HG03469 (cell line): Measurements from ENCODE around the gene CYP2D6.
"Not testable (repeated sequence)": the region's sequence is repeated elsewhere in the genome, so short reads cannot be mapped to it uniquely, and the experiment has no call there.

Source experiments
- ATAC-seq: cut with Tn5 transposase; IDR thresholded peaks from one replicate; pipeline ENCODE4 v1.9.1; 2021; ENCODE audit warnings: mild to moderate bottlenecking, moderate library complexity, moderate number of reproducible peaks; ENCODE audit not compliant: unreplicated experiment

The CYP2D6 gene

DNA sequence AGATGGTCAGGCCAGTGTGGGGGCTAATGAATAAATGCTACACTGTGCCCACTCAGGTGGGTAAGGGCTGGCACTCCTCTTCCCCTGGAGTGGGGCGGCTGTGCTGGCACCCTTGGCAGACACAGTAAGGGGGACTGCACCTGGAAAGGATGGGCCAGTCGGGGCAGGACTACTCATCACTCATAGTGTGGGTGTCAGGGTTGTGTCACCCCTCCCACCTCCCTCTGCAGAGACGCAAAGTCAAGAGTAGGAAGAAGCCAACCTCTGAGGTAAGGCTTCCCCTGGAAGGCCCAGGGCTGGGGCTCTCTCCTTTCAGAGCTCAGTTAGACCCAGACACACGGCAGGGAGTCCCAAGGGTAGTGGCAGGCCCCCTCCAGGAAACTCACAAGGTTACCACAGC, 5.1 kb upstream of the CYP2D6 start:
- ATAC-seq = not testable (repeated sequence)

DNA sequence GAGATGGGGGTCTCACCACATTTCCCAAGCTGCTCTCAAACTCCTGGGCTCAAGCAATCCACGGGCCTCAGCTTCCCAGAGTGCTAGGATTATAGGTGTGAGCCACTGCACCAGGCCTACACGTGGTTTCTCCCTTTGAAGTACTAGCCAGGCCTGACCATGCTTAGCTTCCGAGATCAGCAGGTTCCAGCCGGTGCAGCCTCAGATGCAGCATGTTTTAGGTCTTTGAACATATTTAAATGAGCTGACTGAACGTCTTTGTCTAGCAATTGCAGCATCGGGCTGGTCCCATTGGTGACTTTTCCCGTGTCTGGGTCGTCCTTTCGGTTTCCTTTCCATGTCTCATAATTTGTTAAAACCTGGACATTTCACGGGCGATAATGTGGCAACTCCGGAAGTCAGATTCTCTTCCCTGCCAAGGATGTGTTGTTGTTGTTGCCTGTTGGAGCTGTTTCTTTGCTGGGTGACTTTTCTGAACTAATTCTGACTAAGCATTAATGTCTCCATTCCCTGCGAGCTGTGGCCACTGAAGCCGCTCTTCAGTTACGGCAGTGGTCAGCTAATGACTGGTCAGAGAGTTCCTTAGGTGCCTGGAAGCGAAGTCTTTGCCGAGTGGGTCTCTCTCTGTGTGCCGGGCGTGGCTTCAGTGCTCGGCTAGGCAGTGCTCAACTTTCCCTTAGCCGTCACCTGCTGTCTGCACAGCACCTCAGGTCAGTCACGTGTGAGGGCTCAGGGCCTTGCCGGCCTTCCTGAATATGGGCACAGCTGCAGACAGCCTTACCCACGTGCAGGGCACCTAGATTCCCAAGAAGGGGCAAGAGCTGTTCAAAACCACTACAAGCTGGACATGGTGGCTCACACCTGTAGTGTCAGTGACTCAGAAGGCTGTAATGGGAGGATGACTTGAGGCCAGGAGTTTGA, 3.8 kb upstream of the CYP2D6 start:
- ATAC-seq = no peak

DNA sequence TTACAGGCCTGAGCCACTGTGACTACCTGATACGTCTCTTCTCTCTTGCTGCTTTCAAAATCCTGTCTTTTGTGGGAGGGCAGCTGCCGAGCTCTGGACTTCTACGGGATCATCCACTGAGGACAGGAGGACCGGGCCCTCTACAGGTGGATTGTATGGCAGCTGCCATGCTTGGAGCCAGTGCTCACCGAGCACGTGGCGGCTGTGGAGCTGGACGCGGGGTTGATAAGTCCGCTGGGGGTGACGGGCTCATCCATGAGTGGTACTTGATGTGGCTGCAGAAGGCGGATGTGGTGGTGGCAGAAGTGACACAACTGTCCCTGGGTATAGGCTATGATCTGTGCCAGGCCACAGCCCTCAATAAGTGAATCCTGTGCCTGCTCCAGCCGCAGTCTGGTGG, 1.8 kb upstream of the CYP2D6 start:
- no peak for ATAC-seq

DNA sequence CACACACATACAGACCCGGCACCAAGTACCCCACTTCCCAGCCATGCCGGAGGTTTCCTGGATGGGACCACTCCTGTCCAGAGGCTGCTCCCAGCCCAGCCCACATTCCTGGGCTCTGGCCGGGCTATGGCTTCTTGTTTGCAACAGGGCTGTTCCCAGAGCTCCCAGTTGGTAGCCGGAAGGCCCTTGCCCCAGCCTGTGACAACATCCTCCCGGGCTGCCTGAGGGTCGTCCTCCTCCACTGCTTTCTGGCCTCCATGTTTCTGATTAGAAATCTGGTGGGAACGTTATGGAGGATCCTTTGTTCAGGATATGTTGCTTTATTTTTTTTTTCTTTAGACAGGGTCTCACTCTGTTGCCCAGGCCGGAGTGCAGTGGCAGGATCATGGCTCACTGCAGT, 952 bp upstream of the CYP2D6 start:
- ATAC-seq = no peak

DNA sequence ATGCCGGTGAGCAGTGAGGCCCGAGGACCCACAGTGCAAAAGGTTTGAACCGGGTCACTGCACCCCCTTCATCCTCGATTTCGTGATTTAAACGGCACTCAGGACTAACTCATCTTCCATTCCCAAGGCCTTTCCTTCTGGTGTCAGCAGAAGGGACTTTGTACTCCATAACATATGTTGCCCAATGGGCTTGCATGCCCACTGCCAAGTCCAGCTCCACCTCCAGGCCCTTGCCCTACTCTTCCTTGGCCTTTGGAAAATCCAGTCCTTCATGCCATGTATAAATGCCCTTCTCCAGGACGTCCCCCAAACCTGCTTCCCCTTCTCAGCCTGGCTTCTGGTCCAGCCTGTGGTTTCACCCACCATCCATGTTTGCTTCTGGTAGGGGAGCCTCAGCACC, 428 bp downstream of the CYP2D6 start:
- ATAC-seq = not testable (repeated sequence)

DNA sequence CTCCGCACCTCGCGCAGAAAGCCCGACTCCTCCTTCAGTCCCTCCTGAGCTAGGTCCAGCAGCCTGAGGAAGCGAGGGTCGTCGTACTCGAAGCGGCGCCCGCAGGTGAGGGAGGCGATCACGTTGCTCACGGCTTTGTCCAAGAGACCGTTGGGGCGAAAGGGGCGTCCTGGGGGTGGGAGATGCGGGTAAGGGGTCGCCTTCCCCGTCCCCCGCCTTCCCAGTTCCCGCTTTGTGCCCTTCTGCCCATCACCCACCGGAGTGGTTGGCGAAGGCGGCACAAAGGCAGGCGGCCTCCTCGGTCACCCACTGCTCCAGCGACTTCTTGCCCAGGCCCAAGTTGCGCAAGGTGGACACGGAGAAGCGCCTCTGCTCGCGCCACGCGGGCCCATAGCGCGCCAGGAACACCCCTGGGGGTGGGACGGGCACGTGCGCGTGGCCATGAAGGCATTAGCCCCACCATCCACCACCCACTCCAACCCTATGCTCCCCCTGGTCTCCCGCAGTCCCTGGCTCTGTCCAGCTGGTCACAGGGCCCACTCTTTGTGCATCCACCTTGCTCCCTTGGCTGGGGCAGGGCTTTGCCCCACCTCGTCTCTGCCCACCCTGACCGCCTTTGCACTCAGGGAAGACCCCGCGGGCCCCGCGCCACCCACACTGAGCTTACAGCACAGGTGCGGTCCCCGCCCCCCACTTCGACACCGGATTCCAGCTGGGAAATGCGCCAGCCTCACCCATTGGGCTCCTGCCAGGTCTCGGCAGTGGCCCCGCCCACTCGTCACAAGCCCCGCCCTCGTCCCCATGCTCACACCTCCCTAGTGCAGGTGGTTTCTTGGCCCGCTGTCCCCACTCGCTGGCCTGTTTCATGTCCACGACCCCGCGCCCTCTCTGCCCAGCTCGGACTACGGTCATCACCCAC, 1.6 kb downstream of the CYP2D6 start:
- not testable (repeated sequence) for ATAC-seq

DNA sequence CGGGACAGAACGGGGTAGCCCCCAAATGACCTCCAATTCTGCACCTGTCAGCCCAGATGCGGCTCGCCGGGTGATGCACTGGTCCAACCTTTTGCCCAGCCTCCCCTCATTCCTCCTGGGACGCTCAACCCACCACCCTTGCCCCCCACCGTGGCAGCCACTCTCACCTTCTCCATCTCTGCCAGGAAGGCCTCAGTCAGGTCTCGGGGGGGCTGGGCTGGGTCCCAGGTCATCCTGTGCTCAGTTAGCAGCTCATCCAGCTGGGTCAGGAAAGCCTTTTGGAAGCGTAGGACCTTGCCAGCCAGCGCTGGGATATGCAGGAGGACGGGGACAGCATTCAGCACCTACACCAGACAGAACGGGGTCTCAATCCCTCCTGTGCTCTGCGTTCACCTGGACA, 2.6 kb downstream of the CYP2D6 start:
- ATAC-seq = not testable (repeated sequence)

DNA sequence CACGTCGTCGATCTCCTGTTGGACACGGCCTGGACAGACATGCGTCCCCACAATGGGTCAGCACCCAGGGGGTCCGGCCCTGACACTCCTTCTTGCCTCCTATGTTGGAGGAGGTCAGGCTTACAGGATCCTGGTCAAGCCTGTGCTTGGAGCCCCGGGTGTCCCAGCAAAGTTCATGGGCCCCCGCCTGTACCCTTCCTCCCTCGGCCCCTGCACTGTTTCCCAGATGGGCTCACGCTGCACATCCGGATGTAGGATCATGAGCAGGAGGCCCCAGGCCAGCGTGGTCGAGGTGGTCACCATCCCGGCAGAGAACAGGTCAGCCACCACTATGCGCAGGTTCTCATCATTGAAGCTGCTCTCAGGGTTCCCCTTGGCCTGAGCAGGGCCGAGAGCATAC, 3.0 kb downstream of the CYP2D6 start:
- no peak for ATAC-seq

DNA sequence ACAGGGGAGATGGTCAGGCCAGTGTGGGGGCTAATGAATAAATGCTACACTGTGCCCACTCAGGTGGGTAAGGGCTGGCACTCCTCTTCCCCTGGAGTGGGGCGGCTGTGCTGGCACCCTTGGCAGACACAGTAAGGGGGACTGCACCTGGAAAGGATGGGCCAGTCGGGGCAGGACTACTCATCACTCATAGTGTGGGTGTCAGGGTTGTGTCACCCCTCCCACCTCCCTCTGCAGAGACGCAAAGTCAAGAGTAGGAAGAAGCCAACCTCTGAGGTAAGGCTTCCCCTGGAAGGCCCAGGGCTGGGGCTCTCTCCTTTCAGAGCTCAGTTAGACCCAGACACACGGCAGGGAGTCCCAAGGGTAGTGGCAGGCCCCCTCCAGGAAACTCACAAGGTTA, 7.1 kb downstream of the CYP2D6 start:
- not testable (repeated sequence) for ATAC-seq

DNA sequence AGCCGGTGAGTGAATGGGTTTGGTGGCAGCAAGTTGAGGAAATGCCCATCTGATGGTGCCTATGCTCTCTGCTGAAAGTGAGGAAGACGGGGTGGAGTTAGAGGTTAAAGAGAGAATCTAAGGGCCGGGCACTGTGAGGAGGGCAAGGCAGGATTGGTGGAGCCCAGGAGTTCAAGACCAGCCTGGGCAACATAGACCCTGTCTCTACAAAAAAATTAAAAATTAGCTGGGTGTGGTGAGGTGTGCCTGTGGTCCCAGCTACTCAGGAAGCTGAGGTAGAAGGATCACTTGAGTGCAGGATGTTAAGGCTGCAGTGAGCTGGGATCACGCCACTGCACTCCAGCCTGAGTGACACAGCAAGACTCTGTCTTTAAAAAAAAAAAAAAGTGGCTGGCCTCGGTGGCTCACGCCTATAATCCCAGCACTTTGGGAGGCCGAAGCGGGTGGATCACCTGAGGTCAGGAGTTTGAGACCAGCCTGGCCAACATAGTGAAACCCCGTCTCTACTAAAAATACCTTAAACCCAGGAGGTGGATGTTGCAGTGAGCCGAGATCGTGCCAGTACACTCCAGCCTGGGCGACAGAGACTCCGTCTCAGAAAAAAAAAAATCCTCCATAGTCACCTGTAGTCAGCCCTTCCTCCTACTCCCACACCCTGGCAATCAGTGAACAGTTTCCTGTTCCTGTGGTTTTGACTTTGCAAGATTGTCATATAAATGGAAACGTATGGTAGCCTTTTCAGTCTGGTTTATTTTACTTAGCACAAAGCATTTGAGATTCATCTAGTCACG, 10.2 kb downstream of the CYP2D6 start:
- not testable (repeated sequence) for ATAC-seq

DNA sequence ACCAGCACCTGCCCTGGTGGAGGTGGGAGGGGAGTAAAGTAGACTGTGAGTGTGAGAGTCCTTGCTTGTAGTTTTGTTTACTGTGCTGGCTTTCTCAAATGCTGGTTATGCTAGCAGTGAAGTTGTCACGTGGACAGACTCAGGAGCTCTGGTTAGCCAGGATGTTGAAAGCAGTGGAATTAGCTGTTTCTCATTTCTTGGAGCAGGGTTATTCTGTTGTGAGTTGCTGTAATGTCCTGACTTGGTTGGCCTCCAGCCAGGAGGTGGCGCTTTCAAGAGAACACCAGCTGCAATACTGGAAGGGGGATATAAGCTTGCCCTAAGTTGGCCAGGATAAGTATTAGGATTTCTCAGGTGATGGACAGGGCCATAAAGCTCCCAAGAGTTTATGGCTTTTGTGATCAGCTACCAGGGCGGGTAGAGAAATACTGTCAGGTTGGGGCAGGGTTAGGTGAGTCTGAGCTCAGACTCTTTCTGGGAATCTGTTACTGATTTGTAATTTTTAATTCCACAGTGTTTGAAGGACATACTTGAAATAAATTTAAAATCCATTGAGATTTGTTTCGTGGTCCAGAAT, 13.7 kb downstream of the CYP2D6 start:
- ATAC-seq = no peak

DNA sequence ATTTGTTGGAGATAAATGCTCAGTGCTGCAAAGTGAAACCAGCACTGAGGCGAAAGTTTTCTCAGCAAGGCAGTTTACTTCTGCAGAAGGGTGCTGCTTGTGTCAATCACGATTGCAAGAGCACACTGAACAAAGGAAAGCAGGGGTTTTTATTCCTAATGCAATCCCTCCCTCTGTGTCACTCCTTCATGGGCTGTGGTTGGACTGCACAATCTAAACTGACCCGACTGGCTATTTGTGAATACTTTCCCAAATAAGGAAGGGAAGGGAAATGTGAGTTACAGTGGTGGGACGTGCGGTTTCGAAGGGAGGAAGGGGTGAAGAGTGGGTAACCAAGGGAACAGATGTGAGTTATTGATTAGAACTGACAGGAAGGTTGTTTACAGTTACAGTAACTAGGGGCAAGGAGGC, 15.2 kb downstream of the CYP2D6 start:
- not testable (repeated sequence) for ATAC-seq

DNA sequence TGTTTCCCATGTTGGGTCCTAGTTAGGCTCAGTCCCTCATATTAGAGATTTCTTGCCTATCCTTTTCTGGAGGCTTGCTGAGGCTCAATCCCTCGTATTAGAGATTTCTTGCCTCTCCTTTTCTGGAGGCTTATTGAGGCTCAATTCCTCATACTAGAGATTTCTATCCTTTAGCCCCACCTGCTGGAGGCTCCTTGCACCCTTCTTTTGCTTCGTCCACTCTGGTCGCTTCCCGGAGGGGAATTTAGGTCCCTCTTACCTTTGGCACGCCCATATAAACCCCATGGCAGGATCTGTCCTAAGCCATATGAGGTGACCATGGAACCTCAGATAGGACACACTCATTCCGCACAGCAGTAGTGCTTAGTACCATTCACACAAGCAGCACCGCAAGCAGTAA, 15.9 kb downstream of the CYP2D6 start:
- ATAC-seq = no peak

DNA sequence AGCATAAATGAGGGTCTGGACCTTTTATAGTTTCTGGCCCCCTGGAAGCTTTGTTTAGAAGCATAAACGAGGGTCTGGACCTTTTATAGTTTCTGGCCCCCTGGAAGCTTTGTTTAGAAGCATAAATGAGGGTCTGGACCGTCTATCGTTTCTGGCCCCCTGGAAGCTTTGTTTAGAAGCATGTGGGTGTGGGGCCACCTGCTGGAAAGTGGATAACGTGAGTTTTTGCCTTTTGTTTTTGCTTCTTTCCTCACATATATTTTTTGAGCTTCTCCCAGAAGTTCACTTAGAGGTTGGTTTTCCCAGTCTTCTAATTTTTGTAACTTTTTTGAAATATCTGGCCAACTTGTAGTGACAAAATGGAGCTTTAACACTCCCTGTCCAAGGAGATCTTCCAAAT, 17.8 kb downstream of the CYP2D6 start:
- ATAC-seq = not testable (repeated sequence)

DNA sequence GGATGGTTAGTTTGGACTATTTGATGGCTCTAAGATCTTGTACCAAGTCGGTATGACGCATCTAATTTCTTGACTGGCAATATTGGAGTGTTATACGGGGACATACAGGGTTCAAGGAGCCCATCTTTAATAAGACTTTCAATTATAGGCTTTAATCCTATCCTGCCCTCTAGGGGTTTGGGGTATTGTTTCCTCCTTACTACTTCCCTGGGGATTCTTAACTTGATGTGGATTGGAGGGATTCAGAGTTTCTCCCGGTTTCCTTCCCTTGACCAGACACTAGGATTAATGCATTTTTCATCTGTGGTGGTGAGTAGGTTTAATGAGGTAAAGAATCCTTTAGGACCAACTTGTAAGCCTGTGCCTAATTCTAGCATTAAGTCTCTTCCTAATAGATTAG, 18.8 kb downstream of the CYP2D6 start:
- ATAC-seq = no peak

DNA sequence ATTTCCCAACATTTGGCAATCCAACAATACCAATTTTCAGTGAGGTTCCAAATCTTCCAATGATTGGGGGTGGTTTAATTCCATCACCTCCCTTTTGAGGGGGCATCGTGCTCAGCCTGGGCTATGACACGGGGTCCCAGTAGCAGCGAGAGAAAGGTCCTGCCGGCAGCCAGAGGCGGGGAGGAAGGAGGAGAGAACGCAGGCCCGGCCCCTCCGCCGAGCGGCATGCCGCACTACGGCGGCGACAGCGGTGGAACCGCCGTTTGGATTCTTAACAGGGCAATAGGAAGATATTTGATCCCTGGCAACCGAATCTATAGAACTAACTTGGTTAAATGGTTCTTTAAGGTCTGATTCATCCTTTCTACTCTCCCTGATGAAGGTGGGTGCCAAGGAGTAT, 21.8 kb downstream of the CYP2D6 start:
- ATAC-seq = no peak

DNA sequence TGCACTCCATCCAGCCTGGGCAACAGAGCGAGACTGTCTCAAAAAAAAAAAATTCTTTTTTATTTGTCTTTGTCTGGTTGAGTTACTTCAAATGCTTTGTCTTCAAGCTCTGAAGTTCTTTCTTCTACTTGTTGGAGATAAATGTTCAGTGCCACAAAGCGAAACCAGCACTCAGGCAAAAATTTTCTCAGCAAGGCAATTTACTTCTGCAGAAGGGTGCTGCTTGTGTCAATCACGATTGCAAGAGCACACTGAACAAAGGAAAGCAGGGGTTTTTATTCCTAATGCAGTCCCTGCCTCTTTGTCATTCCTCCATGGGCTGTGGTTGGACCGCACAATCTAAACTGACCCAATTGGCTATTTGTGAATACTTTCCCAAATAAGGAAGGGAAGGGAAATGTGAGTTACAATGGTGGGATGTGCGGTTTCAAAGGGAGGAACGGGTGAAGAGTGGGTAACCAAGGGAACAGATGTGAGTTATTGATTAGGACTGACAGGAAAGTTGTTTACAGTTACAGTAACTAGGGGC, 26.2 kb downstream of the CYP2D6 start:
- not testable (repeated sequence) for ATAC-seq

DNA sequence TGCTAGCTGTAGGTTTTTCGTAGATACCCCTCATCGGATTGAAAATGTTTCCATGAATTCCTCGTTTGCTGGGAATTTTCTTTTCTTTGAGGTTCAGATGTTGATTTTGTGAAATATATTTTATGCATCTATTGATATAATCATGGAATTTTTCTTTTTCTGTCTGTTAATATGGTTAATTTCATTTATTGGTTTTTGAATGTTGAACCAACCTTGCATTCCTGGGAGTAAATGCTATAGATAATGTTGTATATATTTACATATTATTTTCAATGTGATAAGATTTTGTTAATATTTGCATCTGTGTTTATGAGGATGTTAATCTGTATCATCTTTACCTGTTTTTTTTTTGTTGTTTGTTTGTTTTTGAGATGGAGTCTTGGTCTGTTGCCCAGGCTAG, 29.4 kb downstream of the CYP2D6 start:
- ATAC-seq = no peak

DNA sequence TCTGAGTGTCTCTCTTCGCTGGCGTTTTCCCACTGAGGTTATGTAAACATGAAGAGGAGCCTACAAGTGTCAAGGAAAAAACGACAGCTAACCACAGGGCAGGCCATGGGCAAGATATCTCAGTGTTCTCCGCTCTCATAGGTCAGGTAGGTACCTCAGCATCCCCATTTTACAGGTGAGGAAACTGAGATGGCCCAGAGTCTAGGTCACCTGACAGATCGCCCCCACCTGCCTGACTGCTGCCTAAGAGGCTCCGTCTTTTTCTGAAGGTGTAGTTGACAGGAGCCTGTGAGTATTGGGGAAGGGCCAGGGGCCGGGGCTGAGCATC, 39.2 kb downstream of the CYP2D6 start:
- ATAC-seq = no peak
